Cardiac muscle cell (in vitro differentiated cells and primary cell): ENCODE results near the gene SAP130. TPM values are rescaled to one million over a fixed set of nuclear protein-coding genes. Genes with fewer than 3 reads are reported as not detected.

Source experiments
- DNase-seq, 2 donors: peaks; one replicate each; pipeline versions ENCODE4 v3.0.0 to v3.0.0-alpha.2; 2010 to 2017; ENCODE audit warnings: low read depth in 1 of 2, low spot score in 1 of 2
- H3K27ac ChIP-seq: fragments of 200-600 bp; sonication (generic); 2 replicates; pipeline ENCODE4 v1.5.1; 2016
- H3K27me3 ChIP-seq: fragments of 200-600 bp; sonication (generic); 2 replicates; pipeline ENCODE4 v1.6.0; 2016; ENCODE audit warnings: control low read depth
- H3K36me3 ChIP-seq: fragments of 200-600 bp; sonication (generic); 2 replicates; pipeline ENCODE4 v1.5.1; 2016; ENCODE audit warnings: control low read depth
- H3K4me1 ChIP-seq: fragments of 200-600 bp; sonication (generic); 2 replicates; pipeline ENCODE4 v1.8.1; 2017; ENCODE audit warnings: low read depth, mild to moderate bottlenecking, mixed run types
- H3K4me3 ChIP-seq: fragments of 200-600 bp; sonication (generic); 2 replicates; pipeline ENCODE4 v1.5.1; 2016; ENCODE audit warnings: mild to moderate bottlenecking
- H3K9me3 ChIP-seq: fragments of 200-600 bp; sonication (generic); 2 replicates; pipeline ENCODE4 v1.5.1; 2017; ENCODE audit warnings: low read depth, mild to moderate bottlenecking, control low read depth
- CTCF ChIP-seq: IDR thresholded peaks from 2 replicates; pipeline ENCODE4 v1.5.1; 2012; ENCODE audit warnings: low read depth, mild to moderate bottlenecking, low read length
- polyA plus RNA-seq: library from polyadenylated mRNA; unstranded; fragments of >200 nt; fragmentation: Nextera tagmentation; extraction: Ambion mirVana; gene quantifications from 2 replicates; pipeline ENCODE4 v1.2.1, GENCODE V29; 2016
- total RNA-seq: library from RNA; depleted of rRNA; stranded (reverse); fragments of >200 nt; gene quantifications from 2 replicates; pipeline ENCODE4 v1.2.3, GENCODE V29; 2016

SAP130 gene
- total and polyA plus RNA-seq, 2 experiments from 2014 or later = 19.5 to 22.8 TPM

DNA sequence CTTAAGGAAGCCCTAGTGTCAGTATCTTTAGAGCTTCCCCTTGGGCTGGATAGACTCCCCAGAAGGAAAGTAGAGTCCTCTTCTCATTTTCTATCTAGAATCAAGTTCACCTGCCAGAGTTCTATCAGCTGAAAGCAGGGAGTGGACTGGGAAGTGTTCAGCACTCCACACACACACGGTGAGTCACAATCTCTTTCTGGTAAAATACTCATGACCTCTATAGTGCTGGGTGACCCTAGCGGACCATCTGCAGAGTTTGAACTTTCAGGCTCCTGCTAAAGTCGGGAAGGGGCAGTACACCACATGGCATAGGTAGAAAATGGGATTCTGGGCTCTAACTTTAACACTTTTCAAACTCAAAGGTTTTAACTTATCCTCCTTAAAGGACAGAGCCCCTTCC, 43.3 kb downstream of the SAP130 start:
- no peak overlapping the region for H3K4me3 ChIP-seq
- TF ChIP-seq CTCF = no peak
- peak overlapping the region; percentile 2 for H3K27ac ChIP-seq
- DNase-seq = no peak
- no peaks in the 10 kb centered on the region for H3K4me1 ChIP-seq
- no peaks in the 10 kb centered on the region for H3K9me3 ChIP-seq
- H3K36me3 ChIP-seq = peaks cover 46% of the 10 kb centered on the region
- H3K27me3 ChIP-seq = no peaks in the 10 kb centered on the region

DNA sequence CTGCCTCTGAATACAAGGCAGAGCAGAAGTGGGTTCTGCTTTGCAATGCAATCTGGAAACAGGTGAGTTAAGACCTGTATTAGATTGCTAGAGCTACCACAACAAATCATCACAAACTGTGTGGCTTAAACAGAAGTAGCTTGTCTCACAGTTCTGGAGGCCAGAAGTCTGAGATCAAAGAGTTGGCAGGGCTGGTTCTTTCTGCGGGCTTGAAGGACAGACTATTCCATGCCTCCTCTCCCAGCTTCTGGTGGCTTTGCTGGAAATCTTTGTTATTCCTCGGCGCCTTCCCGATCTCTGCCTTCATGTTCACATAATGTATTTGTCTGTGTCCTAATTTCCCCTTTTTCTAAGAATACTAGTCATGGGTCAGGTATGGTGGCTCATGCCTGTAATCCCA, 58.4 kb downstream of the SAP130 start:
- no peak for DNase-seq
- Histone ChIP-seq H3K36me3 (peaks cover 19% of the 10 kb centered on the region), H3K27ac (no peak overlapping the region), H3K4me3 (no peak overlapping the region), H3K9me3 (no peaks in the 10 kb centered on the region), H3K4me1 (no peaks in the 10 kb centered on the region), H3K27me3 (no peaks in the 10 kb centered on the region)
- no peak for TF ChIP-seq CTCF

DNA sequence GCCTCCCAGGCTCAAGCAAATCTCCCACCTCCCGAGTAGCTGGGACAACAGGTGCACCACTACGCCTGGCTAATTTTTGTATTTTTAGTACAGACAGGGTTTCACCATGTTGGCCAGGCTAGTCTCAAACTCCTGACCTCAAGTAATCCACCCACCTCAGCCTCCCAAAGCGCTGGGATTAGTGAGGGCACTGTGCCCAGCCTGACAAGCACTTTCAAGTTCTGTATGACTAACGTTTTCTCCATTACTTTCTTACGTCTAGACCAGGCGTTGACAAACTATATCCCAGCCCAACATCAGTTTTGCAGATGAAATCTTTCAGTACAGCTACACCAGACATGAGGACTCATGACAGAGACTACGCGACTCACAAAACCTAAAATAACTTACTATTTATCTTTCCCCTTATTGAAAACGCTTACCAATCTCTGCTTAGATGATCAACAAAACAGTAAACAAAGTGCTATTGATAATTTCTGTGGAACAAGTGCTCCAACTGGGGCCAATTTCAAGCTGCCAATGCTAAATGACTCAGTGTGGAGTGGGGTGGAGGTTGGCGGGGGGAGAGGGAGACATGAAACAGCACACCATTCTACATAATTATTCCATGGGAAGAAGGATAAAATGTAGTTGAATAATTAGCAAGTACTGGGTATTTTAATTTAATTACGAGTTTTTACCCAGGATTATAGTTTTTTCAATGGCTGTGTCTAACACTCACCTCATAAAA, 59.1 kb downstream of the SAP130 start:
- H3K36me3 ChIP-seq = peaks cover 12% of the 10 kb centered on the region
- H3K27me3 ChIP-seq = no peaks in the 10 kb centered on the region
- H3K27ac ChIP-seq = no peak overlapping the region
- no peak overlapping the region for H3K4me3 ChIP-seq
- DNase-seq = no peak
- no peaks in the 10 kb centered on the region for H3K9me3 ChIP-seq
- H3K4me1 ChIP-seq = no peaks in the 10 kb centered on the region
- no peak for TF ChIP-seq CTCF

GRCh38 chr2:127961729-127962128, 66.1 kb downstream of the SAP130 start:
- Histone ChIP-seq H3K27me3 (no peaks in the 10 kb centered on the region), H3K36me3 (peaks cover 9% of the 10 kb centered on the region), H3K4me3 (no peak overlapping the region), H3K4me1 (no peaks in the 10 kb centered on the region), H3K27ac (peak overlapping the region; percentile 51), H3K9me3 (no peaks in the 10 kb centered on the region)
- peak; percentile 1 to 67 for DNase-seq
- TF ChIP-seq CTCF = no peak

GRCh38 chr2:127957240-127957639, 70.6 kb downstream of the SAP130 start:
- Histone ChIP-seq H3K27me3 (no peaks in the 10 kb centered on the region), H3K9me3 (no peaks in the 10 kb centered on the region), H3K4me1 (no peaks in the 10 kb centered on the region), H3K36me3 (peaks cover 28% of the 10 kb centered on the region), H3K4me3 (no peak overlapping the region), H3K27ac (no peak overlapping the region)
- DNase-seq = no peak
- TF ChIP-seq CTCF = no peak
